NCI-H510A treated with DMSO at 0.1 percent for 48 hours (cell line): ENCODE results near the gene ANTXR1.

ENCODE experiments used
- DNase-seq: peaks from one replicate; lab custom pipeline; 2025; lab: John Stamatoyannopoulos, UW

The ANTXR1 gene

GRCh38 chr2:69003731-69004130 is 9.2 kb upstream of the ANTXR1 start:
- DNase-seq, result no peak

- DNase-seq, result no peak
Measured at GRCh38 chr2:69007169-69007568, 5.8 kb upstream of the ANTXR1 start.

GRCh38 chr2:69007603-69008002 is 5.4 kb upstream of the ANTXR1 start:
- no peak for DNase-seq

DNA sequence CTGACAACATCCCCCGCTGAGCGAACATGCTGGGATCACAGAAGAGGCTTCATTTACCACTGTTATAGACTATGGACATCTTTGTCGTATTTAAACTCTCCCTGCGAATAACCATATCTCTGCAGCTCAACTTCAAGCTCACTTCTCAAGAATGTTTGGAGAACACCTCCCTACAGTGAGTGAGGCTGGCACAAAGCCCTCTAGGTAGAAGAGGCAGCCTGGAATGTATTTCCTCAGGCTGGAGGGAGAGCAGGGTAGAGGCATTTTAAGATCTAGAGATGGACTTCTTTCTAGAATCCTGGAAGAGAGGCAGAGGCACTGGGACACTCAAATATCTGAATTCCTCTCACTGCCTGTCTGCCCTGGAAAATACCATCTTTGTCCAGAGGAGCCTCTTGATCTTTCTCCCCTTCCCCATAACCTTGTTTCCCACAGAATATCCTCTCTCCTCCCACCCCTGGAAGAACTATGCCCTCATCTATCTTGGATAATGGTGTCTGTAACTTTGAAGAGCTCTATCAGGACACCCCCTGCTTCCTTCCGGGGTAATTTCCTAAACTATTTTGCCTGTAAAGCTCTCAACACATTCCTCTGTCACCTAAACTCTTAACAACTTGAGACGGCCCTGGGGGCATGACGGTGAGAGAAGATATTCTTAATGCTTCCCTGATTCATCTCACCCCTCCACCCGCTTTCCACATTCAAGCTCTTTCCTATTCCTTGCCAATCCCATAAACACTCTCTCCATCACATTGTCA is 2.4 kb upstream of the ANTXR1 start:
- no peak for DNase-seq

DNA sequence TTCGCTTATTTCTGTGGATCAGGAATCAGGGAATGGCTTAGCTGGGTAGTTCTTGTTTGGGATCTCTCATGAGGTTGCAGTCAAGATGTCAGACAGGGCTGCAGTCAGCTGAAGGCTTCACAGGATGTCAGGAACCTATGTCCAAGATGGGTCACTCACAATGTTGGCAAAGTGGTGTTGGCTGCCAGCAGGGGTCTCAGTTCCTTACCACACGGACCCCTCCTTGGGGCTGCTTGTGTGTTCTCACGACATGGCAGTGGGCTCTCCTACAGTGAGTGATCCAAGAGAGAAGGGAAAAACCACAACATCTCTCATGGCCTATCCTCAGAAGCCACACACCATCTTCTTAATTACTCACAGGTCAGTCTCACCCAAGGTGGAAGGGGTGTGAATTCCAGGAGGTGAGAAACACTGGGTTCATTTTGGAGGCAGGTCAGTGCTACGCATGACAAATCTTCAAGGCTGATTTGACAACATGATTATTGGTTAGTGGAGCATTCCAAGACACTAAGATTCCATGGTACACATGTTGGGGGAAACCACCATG is 1.3 kb upstream of the ANTXR1 start:
- DNase-seq, result no peak

DNA sequence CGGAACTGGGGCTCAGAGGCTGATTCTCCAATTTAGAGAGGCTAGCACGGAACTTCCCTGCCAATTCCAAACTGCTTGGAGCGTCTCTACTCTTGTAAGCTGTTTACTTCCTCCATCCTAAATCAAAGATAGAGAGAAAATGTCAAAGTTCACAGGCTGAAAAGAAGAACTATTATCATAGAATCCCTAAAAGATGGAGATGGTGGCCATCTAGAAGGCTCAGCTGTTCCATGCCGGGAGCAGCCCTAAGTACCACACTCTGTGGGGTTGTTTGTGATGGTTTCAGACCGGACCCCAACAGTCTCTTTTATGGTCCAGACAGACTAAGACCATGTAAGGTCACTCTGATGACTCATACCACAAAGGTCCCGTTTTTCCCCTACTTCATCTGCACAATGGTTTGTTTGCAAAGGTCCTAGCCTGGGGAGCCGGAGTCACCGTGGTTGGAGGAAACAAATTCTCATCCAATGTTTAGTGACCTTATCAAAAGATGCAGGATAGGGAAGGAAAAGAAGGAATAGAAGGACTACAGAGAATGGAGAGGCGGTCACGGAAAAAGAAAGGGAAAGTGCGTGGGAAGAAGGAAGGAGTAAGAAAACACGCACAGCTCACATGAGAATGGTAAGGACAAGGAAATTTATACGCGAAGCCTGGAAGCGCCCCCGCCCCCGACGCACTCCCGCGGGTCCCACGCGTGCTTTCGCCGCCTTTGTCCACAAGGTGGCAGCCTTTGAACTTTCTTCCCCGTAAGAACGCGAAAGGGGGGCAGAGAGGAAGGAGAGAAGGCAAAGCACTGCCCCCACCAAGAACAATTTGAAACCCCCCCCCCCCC is 453 bp upstream of the ANTXR1 start:
- peak; percentile 62 for DNase-seq

- DNase-seq, result no peak
Measured at GRCh38 chr2:69013840-69014821, 1.2 kb downstream of the ANTXR1 start.

DNA sequence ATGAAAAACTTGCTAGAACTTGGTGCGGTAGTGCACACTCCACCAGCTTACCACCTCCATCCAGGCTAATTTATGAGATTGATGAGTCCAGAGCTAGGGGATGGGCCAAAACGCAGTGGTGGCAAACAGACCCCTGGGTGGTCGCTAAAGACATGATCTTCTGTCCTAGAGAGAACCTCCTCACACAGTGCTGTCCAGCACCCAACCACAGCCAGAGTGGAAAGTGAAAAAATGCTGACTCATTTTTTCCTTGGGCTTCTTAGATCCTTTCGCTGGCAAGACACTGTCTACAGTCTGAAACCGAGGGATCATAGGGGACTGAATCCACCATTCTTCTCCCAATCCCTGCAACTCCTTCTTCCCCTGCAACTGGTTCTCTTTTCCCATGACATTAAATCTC is 4.1 kb downstream of the ANTXR1 start:
- no peak for DNase-seq

DNA sequence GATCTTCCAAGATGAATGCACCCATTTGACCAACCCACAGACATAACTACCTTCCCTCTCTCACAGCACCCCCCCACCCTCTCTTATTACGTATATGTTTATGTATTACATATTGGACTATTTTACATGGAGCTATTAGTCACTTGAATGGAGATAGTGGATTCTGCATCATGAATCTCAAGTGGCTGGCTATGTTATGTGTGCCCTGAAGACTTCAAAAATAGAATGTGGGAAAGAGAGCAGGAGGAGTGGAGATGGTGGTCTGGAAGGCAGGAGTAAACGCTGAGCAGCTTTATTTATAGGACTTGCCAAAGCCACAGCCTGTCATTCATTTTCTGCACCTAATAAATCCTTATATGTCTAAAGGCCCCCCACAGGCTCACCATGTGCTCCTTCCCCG is 4.9 kb downstream of the ANTXR1 start:
- DNase-seq, result no peak

GRCh38 chr2:69018678-69019095 is 5.7 kb downstream of the ANTXR1 start:
- no peak for DNase-seq

- DNase-seq, result no peak
Measured at GRCh38 chr2:69020496-69021426, 7.8 kb downstream of the ANTXR1 start.

DNA sequence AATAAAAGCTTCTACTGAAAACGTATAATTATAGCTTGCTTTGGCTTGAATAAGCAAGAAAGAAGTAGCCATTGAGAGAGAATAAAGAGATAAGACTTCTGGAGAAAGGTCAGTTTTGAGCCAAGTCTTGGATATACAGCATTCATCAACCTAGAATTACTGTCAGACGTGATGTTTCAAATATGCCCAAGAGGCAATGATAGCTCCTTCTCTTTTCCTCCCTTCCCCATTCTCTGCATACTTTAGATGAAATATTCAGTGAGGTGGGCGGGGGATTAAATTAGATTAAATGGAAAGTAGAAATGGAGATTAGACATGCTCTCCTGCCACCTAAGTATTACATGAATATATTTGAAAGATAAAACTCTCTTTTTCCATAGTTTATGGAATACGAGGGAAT is 8.7 kb downstream of the ANTXR1 start:
- DNase-seq, result no peak

GRCh38 chr2:69022548-69022947 is 9.6 kb downstream of the ANTXR1 start:
- DNase-seq, result no peak

GRCh38 chr2:69023236-69023635 is 10.3 kb downstream of the ANTXR1 start:
- no peak for DNase-seq

DNA sequence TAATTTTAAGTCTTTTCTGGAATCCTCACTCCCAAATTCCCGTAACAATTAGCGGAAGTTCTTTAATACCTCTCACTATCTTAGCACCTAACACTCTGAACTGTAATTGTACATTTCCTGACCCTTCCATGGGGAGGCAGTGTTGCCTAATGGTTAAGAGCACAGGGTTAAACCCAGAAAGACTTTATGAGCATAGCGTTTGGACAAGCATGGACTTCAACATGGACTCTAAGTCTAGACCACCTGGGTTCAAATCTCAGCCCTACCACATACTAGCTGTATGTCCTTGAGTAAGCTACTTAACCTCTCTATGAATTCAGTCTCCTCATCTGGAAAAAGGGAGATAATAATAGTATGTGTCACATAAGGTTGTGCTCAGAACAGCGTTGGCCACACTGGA is 13.0 kb downstream of the ANTXR1 start:
- peak; percentile 25 for DNase-seq

- DNase-seq, result no peak
Measured at GRCh38 chr2:69026691-69027459, 13.9 kb downstream of the ANTXR1 start.

DNA sequence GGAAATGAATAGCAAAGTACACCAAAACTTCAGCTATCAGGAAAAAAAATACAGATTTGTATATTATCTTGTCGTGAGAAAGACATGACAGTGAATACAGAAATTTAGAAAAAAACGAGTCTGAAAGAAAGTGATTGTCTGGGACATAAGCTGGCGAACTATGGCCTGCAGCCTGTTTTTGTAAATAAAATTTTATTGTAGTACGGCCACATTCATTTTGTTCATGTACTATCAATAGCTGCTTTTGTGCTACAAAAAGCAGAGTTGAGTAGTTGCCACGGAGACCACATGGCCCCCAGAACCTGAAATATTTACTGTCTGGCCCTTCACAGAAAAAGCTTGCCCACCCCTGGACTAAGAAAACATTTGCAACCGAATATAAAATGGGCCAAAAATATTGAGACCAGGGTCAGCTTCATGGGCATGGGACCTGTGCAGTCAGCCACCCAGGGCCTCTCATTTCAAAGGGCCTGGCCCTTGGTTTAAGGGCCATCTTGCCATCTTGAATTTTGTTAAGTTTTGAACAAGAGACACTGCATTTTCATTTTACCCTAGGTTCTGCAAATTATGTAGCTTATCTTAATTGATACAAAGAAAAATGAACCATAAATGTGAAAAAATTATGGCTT is 17.9 kb downstream of the ANTXR1 start:
- no peak for DNase-seq

DNA sequence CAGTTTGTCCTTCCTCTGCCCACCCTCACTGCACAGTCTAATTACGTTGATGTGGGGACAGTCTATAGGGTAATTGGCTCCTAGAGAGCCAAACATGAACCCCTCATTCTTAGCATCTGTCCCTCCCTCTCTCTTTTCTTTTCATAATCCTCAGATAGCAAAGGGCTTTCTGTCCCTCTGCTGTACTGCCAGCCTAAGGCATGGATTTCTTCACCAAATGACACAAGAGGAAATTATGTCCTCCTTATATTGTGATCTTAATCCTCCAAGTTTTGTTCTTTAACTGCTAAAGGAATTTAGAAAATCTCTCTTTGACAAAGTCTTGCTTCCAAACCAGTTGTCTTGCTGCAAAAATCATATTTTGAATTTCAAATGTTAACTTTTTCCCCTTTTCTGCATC is 18.5 kb downstream of the ANTXR1 start:
- no peak for DNase-seq

DNA sequence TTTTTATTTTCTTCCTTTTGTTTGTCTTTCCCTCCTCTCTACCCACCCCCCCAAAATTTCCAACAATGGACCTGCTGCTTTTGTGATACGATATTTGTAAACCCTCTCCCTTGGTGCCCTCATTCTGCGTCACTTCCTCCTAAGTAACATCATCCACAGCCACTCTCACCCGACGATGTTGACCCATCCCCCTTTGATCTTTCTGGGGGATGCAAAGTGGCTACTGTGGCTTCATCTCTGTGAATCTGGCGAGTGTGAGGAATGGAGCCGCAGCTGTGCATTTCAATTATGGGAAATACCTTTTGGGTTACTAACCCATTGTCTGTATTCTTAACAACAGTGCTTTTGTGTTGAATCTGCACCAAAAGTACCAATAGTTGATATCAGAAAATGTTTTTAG is 19.4 kb downstream of the ANTXR1 start:
- DNase-seq, result no peak
